HG02610 (cell line): Measurements from ENCODE around the gene CTDP1.

Experiments used
- ATAC-seq: cut with Tn5 transposase; IDR thresholded peaks from one replicate; pipeline ENCODE4 v1.9.1; 2021; ENCODE audit warnings: mild to moderate bottlenecking, moderate library complexity; ENCODE audit not compliant: unreplicated experiment

CTDP1 gene

GRCh38 chr18:79755496-79756142, 76.0 kb downstream of the CTDP1 start:
- ATAC-seq, result no peak

GRCh38 chr18:79756143-79756500, 76.5 kb downstream of the CTDP1 start:
- ATAC-seq, result no peak

GRCh38 chr18:79756826-79757225, 77.2 kb downstream of the CTDP1 start:
- ATAC-seq, result no peak

GRCh38 chr18:79760348-79760747, 80.7 kb downstream of the CTDP1 start:
- no peak for ATAC-seq

GRCh38 chr18:79760881-79761280, 81.3 kb downstream of the CTDP1 start:
- ATAC-seq, result no peak

GRCh38 chr18:79763407-79763806, 83.8 kb downstream of the CTDP1 start:
- ATAC-seq, result no peak

- ATAC-seq, result no peak
These were observed 84.5 kb downstream of the CTDP1 start for GRCh38 chr18:79764131-79764530.

- ATAC-seq, result no peak
These were observed 86.1 kb downstream of the CTDP1 start for GRCh38 chr18:79765491-79766245.

- no peak for ATAC-seq
These were observed 86.7 kb downstream of the CTDP1 start for GRCh38 chr18:79766308-79766707.

- no peak for ATAC-seq
These were observed 89.1 kb downstream of the CTDP1 start for GRCh38 chr18:79768745-79769144.

GRCh38 chr18:79769698-79770500, 90.3 kb downstream of the CTDP1 start:
- ATAC-seq, result no peak

GRCh38 chr18:79770501-79770815, 90.9 kb downstream of the CTDP1 start:
- ATAC-seq, result no peak

GRCh38 chr18:79770826-79771225, 91.2 kb downstream of the CTDP1 start:
- ATAC-seq, result no peak

GRCh38 chr18:79771446-79772107, 92.0 kb downstream of the CTDP1 start:
- no peak for ATAC-seq

GRCh38 chr18:79772108-79772864, 92.7 kb downstream of the CTDP1 start:
- ATAC-seq, result no peak

- ATAC-seq, result no peak
These were observed 93.5 kb downstream of the CTDP1 start for GRCh38 chr18:79772865-79773696.

- ATAC-seq, result no peak
These were observed 94.5 kb downstream of the CTDP1 start for GRCh38 chr18:79774111-79774510.

- no peak for ATAC-seq
These were observed 96.0 kb downstream of the CTDP1 start for GRCh38 chr18:79775441-79776221.

- no peak for ATAC-seq
These were observed 97.1 kb downstream of the CTDP1 start for GRCh38 chr18:79776674-79777073.
